HepG2 (cell line): ENCODE results near the gene SPHK2. TPM values are rescaled to one million over a fixed set of nuclear protein-coding genes. Genes with fewer than 3 reads are reported as not detected.

ENCODE experiments used
- CC2D1A ChIP-seq: sonication (generic); formaldehyde crosslinking; IDR thresholded peaks from 2 replicates; pipeline ENCODE4 v1.8.1; 2023; ENCODE audit warnings: mild to moderate bottlenecking, missing genetic modification reagents
- ESRRA ChIP-seq: sonication (generic); formaldehyde crosslinking; IDR thresholded peaks from 2 replicates; pipeline ENCODE4 v1.5.1; 2020; ENCODE audit warnings: mild to moderate bottlenecking, low read depth, missing genetic modification reagents
- HDAC1 ChIP-seq: sonication (generic); formaldehyde crosslinking; IDR thresholded peaks from 2 replicates; pipeline ENCODE4 v1.5.1; 2020; ENCODE audit warnings: mild to moderate bottlenecking, missing genetic modification reagents
- HOXD1 ChIP-seq: sonication (generic); formaldehyde crosslinking; IDR thresholded peaks from 2 replicates; pipeline ENCODE4 v1.5.0; 2020; ENCODE audit warnings: missing genetic modification reagents
- MLLT10 ChIP-seq: sonication (generic); formaldehyde crosslinking; IDR thresholded peaks from 2 replicates; pipeline ENCODE4 v1.4.0; 2020; ENCODE audit warnings: missing genetic modification reagents
- MNT ChIP-seq: fragments of 450-650 bp; IDR thresholded peaks from 2 replicates; pipeline ENCODE4 v1.6.1; 2016
- RELA ChIP-seq: sonication (generic); formaldehyde crosslinking; IDR thresholded peaks from 2 replicates; pipeline ENCODE4 v1.4.0; 2020; ENCODE audit warnings: missing genetic modification reagents
- SSRP1 ChIP-seq: IDR thresholded peaks from 2 replicates; pipeline ENCODE4 v1.6.1; 2016; ENCODE audit warnings: control low read depth
- SUZ12 ChIP-seq: fragments of 150-350 bp; IDR thresholded peaks from 2 replicates; pipeline ENCODE4 v1.6.1; 2014; ENCODE audit warnings: low read depth, low read length
- THAP9 ChIP-seq: sonication (generic); formaldehyde crosslinking; IDR thresholded peaks from 2 replicates; pipeline ENCODE4; 2020; ENCODE audit warnings: missing genetic modification reagents, mild to moderate bottlenecking, borderline replicate concordance
- XRCC5 ChIP-seq: fragments of 200-400 bp; formaldehyde crosslinking; optimal IDR thresholded peaks from 2 replicates; pipeline ENCODE3; 2017; ENCODE audit warnings: mild to moderate bottlenecking, low read length
- ZBTB20 ChIP-seq: sonication (generic); formaldehyde crosslinking; IDR thresholded peaks from 2 replicates; pipeline ENCODE4 v1.8.1; 2023; ENCODE audit warnings: missing genetic modification reagents, low read depth, mild to moderate bottlenecking, borderline replicate concordance
- ZNF225 ChIP-seq: sonication (generic); formaldehyde crosslinking; IDR thresholded peaks from 2 replicates; pipeline ENCODE4 v1.4.0; 2020; ENCODE audit warnings: mild to moderate bottlenecking, missing genetic modification reagents
- ZNF30 ChIP-seq: sonication (generic); formaldehyde crosslinking; IDR thresholded peaks from 2 replicates; pipeline ENCODE4 v1.5.0; 2020; ENCODE audit warnings: mild to moderate bottlenecking, missing genetic modification reagents
- ZNF33B ChIP-seq: sonication (generic); formaldehyde crosslinking; IDR thresholded peaks from 2 replicates; pipeline ENCODE4 v1.5.1; 2020; ENCODE audit warnings: mild to moderate bottlenecking, missing genetic modification reagents
- ZNF562 ChIP-seq: sonication (generic); formaldehyde crosslinking; IDR thresholded peaks from 2 replicates; pipeline ENCODE4 v1.8.0; 2022; ENCODE audit warnings: missing genetic modification reagents, borderline replicate concordance
- ZNF589 ChIP-seq: sonication (generic); formaldehyde crosslinking; conservative IDR thresholded peaks from 2 replicates; pipeline ENCODE4 v1.8.0; 2022; ENCODE audit warnings: mild to moderate bottlenecking, moderate library complexity, missing genetic modification reagents
- ZNF746 ChIP-seq: sonication (generic); formaldehyde crosslinking; IDR thresholded peaks from 2 replicates; pipeline ENCODE4 v1.8.0; 2022; ENCODE audit warnings: mild to moderate bottlenecking, missing genetic modification reagents
- polyA plus RNA-seq, 8 experiments: library from polyadenylated mRNA; depleted of rRNA in 3 of 8; stranded (reverse) in 7 of 8; unstranded in 1 of 8; fragments of >200 nt; fragmentation: Illumina TruSeq in 4 of 8; extraction: Trizol in 4 of 8; gene quantifications; 2 replicates each; pipeline versions ENCODE4 v1.2.1 to v1.2.3, GENCODE V29; 2011 to 2016; ENCODE audit warnings: low read depth in 4 of 8, missing spikeins in 1 of 8, mixed read lengths in 1 of 8; ENCODE audit not compliant: insufficient read depth in 1 of 8
- total RNA-seq, 5 experiments: library from RNA; depleted of rRNA; stranded (reverse); fragments of >200 nt; fragmentation: Illumina TruSeq; extraction: Trizol; gene quantifications; 2 replicates each; pipeline ENCODE4 v1.2.3, GENCODE V29; 2016; ENCODE audit warnings: low read depth in 1 of 5
- TF ChIP-seq, protein P1 (sequence below): IDR thresholded peaks from 2 replicates; pipeline ENCODE4 v1.6.1; 2016; ENCODE audit warnings: low read depth, control low read depth
- TF ChIP-seq, protein P2 (sequence below): sonication (generic); formaldehyde crosslinking; IDR thresholded peaks from 2 replicates; pipeline ENCODE4 v1.5.0; 2020; ENCODE audit warnings: missing genetic modification reagents
- TF ChIP-seq, protein P3 (sequence below): sonication (generic); formaldehyde crosslinking; IDR thresholded peaks from 2 replicates; pipeline ENCODE4 v1.8.0; 2022; ENCODE audit warnings: missing genetic modification reagents, mild to moderate bottlenecking, borderline replicate concordance

Gene SPHK2
- total and polyA plus RNA-seq, 2 of the 13 experiments (the other 11 are each of a cell fraction or from before 2014, with no cell fraction given), result 2.9 to 14.4 TPM

DNA sequence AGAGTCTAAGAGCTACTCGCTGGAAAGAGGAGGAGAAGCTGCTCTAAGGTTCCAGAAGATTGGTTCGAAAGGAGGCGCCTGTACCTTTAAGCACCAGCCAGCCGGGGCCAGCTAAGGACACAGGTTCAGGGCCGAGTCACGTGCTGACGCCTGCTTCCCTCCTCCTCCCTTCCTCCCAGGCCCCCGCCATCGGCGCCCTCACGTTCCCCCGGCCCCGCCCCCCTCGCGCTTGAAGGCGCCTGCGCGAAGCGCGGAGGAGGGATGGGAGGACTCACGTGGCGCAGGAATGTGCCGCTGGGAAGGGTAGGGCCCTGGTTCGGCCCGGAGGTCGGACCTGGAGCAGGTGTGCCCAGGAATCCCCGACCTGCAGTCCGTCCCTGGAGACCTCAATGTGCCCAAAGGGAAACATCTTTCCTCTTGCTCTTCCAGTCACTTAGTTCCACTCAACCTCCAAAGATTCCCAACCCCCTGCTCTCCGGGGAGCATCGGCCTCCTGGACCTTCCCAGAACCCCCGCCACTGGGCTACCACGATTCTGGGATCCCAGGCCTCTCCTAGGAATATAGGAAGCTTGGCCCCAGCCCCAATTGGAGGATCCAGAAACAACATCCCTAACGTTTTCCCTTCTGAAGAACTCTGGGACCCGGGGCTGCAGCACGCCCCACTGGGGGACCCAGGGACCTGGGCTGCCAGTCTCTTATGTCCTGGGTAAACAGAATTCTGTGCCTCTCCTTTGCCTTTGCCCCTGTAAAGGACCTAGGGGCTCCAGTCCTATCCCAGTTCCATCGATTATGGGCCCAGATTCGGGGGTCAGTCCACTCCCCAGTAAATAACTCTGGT lies 15.3 kb downstream of the SPHK2 start (continued):
- TF ChIP-seq ZBTB20, result peak; percentile 39; the same call in 1 of the 2 replicates
- TF ChIP-seq ZNF562 (CRISPR knock-in tag), result no peak
- TF ChIP-seq MLLT10 (CRISPR knock-in tag), result no peak
- no peak; the same call in 1 of the 2 replicates for TF ChIP-seq ZNF589 (CRISPR knock-in tag)
- no peak for TF ChIP-seq ZNF30 (CRISPR knock-in tag)
- TF ChIP-seq ZNF225 (CRISPR knock-in tag), result no peak
- TF ChIP-seq, protein P1, sequence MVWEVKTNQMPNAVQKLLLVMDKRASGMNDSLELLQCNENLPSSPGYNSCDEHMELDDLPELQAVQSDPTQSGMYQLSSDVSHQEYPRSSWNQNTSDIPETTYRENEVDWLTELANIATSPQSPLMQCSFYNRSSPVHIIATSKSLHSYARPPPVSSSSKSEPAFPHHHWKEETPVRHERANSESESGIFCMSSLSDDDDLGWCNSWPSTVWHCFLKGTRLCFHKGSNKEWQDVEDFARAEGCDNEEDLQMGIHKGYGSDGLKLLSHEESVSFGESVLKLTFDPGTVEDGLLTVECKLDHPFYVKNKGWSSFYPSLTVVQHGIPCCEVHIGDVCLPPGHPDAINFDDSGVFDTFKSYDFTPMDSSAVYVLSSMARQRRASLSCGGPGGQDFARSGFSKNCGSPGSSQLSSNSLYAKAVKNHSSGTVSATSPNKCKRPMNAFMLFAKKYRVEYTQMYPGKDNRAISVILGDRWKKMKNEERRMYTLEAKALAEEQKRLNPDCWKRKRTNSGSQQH (CRISPR knock-in tag), result no peak
- TF ChIP-seq, protein P2, sequence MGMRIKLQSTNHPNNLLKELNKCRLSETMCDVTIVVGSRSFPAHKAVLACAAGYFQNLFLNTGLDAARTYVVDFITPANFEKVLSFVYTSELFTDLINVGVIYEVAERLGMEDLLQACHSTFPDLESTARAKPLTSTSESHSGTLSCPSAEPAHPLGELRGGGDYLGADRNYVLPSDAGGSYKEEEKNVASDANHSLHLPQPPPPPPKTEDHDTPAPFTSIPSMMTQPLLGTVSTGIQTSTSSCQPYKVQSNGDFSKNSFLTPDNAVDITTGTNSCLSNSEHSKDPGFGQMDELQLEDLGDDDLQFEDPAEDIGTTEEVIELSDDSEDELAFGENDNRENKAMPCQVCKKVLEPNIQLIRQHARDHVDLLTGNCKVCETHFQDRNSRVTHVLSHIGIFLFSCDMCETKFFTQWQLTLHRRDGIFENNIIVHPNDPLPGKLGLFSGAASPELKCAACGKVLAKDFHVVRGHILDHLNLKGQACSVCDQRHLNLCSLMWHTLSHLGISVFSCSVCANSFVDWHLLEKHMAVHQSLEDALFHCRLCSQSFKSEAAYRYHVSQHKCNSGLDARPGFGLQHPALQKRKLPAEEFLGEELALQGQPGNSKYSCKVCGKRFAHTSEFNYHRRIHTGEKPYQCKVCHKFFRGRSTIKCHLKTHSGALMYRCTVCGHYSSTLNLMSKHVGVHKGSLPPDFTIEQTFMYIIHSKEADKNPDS, result no peak
- peak; percentile 30; the same call in 1 of the 2 replicates for TF ChIP-seq THAP9 (CRISPR knock-in tag)
- TF ChIP-seq HDAC1 (CRISPR knock-in tag), result peak; percentile 50
- no peak for TF ChIP-seq CC2D1A (CRISPR knock-in tag)
- peak; percentile 48 for TF ChIP-seq MNT
- TF ChIP-seq ZNF33B (CRISPR knock-in tag), result 0 out of 2 replicates have a peak, but pooled peaks have one; percentile 50
- TF ChIP-seq HOXD1 (CRISPR knock-in tag), result 0 out of 2 replicates have a peak, but pooled peaks have one; percentile 30
- no peak for TF ChIP-seq XRCC5
- no peak for TF ChIP-seq SUZ12
- no peak for TF ChIP-seq ESRRA (CRISPR knock-in tag)
- TF ChIP-seq ZNF746 (CRISPR knock-in tag), result peak; percentile 93
- TF ChIP-seq RELA (CRISPR knock-in tag), result no peak
- TF ChIP-seq SSRP1 (CRISPR knock-in tag), result no peak
- TF ChIP-seq, protein P3, sequence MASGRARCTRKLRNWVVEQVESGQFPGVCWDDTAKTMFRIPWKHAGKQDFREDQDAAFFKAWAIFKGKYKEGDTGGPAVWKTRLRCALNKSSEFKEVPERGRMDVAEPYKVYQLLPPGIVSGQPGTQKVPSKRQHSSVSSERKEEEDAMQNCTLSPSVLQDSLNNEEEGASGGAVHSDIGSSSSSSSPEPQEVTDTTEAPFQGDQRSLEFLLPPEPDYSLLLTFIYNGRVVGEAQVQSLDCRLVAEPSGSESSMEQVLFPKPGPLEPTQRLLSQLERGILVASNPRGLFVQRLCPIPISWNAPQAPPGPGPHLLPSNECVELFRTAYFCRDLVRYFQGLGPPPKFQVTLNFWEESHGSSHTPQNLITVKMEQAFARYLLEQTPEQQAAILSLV (CRISPR knock-in tag), result no peak
